ENCODE measurements around the gene APOD.
A peak's percentile ranks its signal among the peaks of the same experiment; 100 is the strongest.

Gene APOD

DNA sequence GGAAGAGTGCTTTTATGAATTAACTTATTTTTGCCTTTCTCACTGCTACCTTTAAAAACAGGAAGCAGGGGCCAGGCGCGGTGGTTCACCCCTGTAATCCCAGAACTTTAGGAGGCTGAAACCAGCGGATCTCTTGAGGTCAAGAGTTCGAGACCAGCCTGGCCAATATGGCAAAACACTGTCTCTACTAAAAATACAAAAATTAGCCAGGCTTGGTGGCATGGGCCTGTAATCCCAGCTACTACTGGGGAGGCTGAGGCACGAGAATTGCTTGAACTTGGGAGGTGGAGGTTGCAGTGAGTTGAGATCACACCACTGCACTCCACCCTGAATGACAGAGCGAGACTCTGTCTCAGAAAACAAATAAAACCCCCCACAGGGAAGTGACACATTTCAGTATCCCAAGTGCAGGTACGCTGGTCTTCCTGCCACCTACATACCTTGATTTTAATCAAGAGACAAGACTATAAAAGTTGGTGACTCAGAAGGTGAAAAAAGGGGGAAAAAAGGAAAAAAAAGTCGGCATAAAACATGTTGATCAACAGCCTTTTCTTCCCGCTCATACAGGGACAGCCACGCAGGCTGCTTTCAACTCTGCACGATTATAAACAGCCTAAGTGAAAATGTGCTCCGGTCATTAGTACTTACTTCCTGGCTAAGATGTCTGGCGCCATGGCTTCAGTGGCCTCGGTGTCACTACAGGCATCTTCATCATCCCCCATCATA is 59.4 kb downstream of the APOD start:
- no peak for ATAC-seq
- TF ChIP-seq ZNF565 (CRISPR knock-in tag; conservative IDR thresholded peaks at IDR 0.05; ENCODE audit: low read depth) (no peak), ARNTL (CRISPR knock-in tag; IDR thresholded peaks at IDR 0.05; ENCODE audit: borderline replicate concordance, low read depth) (no peak), CSDC2 (CRISPR knock-in tag; IDR thresholded peaks at IDR 0.05) (no peak), ZFP30 (CRISPR knock-in tag; IDR thresholded peaks at IDR 0.05) (no peak), SNAI2 (CRISPR knock-in tag; IDR thresholded peaks at IDR 0.05) (no peak), PPARA (CRISPR knock-in tag; IDR thresholded peaks at IDR 0.05; ENCODE audit: borderline replicate concordance) (no peak), ZC3H10 (CRISPR knock-in tag; IDR thresholded peaks at IDR 0.05) (no peak), PATZ1 (CRISPR knock-in tag; IDR thresholded peaks at IDR 0.05; ENCODE audit: borderline replicate concordance) (no peak), OSR1 (CRISPR knock-in tag; IDR thresholded peaks at IDR 0.05) (no peak), ZNF70 (CRISPR knock-in tag; IDR thresholded peaks at IDR 0.05) (no peak), RARB (CRISPR knock-in tag; IDR thresholded peaks at IDR 0.05) (no peak), CREB5 (CRISPR knock-in tag; IDR thresholded peaks at IDR 0.05; ENCODE audit: low read depth) (no peak), ESRRG (CRISPR knock-in tag; IDR thresholded peaks at IDR 0.05) (no peak), ISL1 (CRISPR knock-in tag; IDR thresholded peaks at IDR 0.05) (no peak), POU6F1 (CRISPR knock-in tag; IDR thresholded peaks at IDR 0.05; ENCODE audit: borderline replicate concordance, low read depth) (no peak)

DNA sequence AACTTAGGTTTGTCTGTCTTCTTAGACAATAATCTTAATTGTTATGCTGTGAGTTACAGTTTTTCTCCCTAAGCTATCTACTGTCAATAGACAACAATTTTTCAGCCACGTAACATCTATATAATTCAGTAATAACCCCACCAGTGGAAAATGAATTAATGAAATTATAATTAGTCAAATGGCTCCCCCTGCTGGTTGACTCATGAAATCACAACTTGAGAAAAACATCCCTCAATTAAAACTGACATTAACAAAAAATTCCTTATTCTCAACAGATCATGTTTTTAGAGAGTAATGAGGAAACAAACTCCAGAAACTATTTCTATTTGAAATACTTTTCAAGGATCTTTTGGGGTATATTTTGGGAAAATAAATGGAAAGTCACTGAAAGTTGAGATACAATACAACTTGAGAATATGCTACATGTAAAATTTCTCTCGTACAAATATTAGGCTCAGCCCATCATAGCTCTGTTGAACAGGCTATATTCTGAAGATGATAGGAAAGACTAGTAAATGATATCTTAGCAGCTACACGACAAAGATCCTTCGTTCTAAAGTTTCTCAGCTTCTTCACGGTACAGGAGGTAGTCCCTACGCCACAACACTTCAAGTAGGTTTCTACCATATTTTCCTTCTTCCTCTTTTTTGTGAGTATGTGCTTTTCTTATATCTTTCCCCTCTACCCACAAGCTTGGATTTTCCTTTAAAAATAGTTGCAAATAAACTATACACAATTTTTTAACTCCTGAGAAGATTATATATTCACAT is 61.3 kb downstream of the APOD start:
- ATAC-seq, result 0 out of 3 replicates have a peak, but pooled peaks have one; percentile 34
- TF ChIP-seq TOX (CRISPR knock-in tag; IDR thresholded peaks at IDR 0.05; ENCODE audit: borderline replicate concordance) (no peak), PPARA (CRISPR knock-in tag; IDR thresholded peaks at IDR 0.05; ENCODE audit: borderline replicate concordance) (no peak), SNAI2 (CRISPR knock-in tag; IDR thresholded peaks at IDR 0.05) (no peak), ZNF70 (CRISPR knock-in tag; IDR thresholded peaks at IDR 0.05) (no peak), ZFP3 (CRISPR knock-in tag; IDR thresholded peaks at IDR 0.05) (no peak), ZNF8 (CRISPR knock-in tag; IDR thresholded peaks at IDR 0.05) (no peak), ARNTL (CRISPR knock-in tag; IDR thresholded peaks at IDR 0.05; ENCODE audit: borderline replicate concordance, low read depth) (no peak)
- TF ChIP-seq, protein P1, sequence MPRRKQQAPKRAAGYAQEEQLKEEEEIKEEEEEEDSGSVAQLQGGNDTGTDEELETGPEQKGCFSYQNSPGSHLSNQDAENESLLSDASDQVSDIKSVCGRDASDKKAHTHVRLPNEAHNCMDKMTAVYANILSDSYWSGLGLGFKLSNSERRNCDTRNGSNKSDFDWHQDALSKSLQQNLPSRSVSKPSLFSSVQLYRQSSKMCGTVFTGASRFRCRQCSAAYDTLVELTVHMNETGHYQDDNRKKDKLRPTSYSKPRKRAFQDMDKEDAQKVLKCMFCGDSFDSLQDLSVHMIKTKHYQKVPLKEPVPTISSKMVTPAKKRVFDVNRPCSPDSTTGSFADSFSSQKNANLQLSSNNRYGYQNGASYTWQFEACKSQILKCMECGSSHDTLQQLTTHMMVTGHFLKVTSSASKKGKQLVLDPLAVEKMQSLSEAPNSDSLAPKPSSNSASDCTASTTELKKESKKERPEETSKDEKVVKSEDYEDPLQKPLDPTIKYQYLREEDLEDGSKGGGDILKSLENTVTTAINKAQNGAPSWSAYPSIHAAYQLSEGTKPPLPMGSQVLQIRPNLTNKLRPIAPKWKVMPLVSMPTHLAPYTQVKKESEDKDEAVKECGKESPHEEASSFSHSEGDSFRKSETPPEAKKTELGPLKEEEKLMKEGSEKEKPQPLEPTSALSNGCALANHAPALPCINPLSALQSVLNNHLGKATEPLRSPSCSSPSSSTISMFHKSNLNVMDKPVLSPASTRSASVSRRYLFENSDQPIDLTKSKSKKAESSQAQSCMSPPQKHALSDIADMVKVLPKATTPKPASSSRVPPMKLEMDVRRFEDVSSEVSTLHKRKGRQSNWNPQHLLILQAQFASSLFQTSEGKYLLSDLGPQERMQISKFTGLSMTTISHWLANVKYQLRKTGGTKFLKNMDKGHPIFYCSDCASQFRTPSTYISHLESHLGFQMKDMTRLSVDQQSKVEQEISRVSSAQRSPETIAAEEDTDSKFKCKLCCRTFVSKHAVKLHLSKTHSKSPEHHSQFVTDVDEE (CRISPR knock-in tag; IDR thresholded peaks at IDR 0.05), result no peak
- TF ChIP-seq, protein P2, sequence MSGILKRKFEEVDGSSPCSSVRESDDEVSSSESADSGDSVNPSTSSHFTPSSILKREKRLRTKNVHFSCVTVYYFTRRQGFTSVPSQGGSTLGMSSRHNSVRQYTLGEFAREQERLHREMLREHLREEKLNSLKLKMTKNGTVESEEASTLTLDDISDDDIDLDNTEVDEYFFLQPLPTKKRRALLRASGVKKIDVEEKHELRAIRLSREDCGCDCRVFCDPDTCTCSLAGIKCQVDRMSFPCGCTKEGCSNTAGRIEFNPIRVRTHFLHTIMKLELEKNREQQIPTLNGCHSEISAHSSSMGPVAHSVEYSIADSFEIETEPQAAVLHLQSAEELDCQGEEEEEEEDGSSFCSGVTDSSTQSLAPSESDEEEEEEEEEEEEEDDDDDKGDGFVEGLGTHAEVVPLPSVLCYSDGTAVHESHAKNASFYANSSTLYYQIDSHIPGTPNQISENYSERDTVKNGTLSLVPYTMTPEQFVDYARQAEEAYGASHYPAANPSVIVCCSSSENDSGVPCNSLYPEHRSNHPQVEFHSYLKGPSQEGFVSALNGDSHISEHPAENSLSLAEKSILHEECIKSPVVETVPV (CRISPR knock-in tag; IDR thresholded peaks at IDR 0.05), result no peak
